Trophoblast cell (in vitro differentiated cells and primary cell): ENCODE results near the gene MBTPS1.

ENCODE experiments used
- DNase-seq, 2 donors: peaks; one replicate each; pipeline ENCODE4 v3.0.0-alpha.2; 2016
- H2AFZ ChIP-seq: 2 replicates; pipeline ENCODE4 v1.6.1; 2013; ENCODE audit warnings: low read length, moderate library complexity, mild to moderate bottlenecking; ENCODE audit not compliant: insufficient read depth, poor library complexity
- H2AK5ac ChIP-seq: 2 replicates; pipeline ENCODE4 v1.6.1; 2013; ENCODE audit warnings: mild to moderate bottlenecking, low read length
- H2BK120ac ChIP-seq: 2 replicates; pipeline ENCODE4 v1.6.1; 2013; ENCODE audit warnings: low read length, mild to moderate bottlenecking, moderate library complexity; ENCODE audit not compliant: insufficient read depth, poor library complexity
- H2BK12ac ChIP-seq: 2 replicates; pipeline ENCODE4 v1.6.1; 2013; ENCODE audit warnings: mild to moderate bottlenecking, low read length, moderate library complexity
- H2BK5ac ChIP-seq: 2 replicates; pipeline ENCODE4 v1.6.1; 2013; ENCODE audit warnings: low read length, low read depth, moderate library complexity, mild to moderate bottlenecking; ENCODE audit not compliant: poor library complexity
- H3K14ac ChIP-seq: 2 replicates; pipeline ENCODE4 v1.6.1; 2013; ENCODE audit warnings: mild to moderate bottlenecking, low read length
- H3K18ac ChIP-seq: 2 replicates; pipeline ENCODE4 v1.6.1; 2013; ENCODE audit warnings: mild to moderate bottlenecking, low read length
- H3K23ac ChIP-seq: 2 replicates; pipeline ENCODE4 v1.6.1; 2013; ENCODE audit warnings: low read length
- H3K27ac ChIP-seq: 2 replicates; pipeline ENCODE4 v1.5.1; 2013; ENCODE audit warnings: low read depth, mild to moderate bottlenecking, inconsistent platforms, low read length, moderate library complexity
- H3K27me3 ChIP-seq: 2 replicates; pipeline ENCODE4 v1.6.1; 2013; ENCODE audit warnings: inconsistent platforms, mild to moderate bottlenecking, low read length, moderate library complexity; ENCODE audit not compliant: insufficient read depth
- H3K36me3 ChIP-seq, 2 experiments: 1 replicate in 1 of 2; 2 replicates in 1 of 2; pipeline ENCODE4 v1.6.1; 2013; ENCODE audit warnings: low read length in 2 of 2, mild to moderate bottlenecking in 2 of 2, moderate library complexity in 1 of 2; ENCODE audit not compliant: insufficient read depth in 2 of 2, control insufficient read depth in 1 of 2
- H3K4ac ChIP-seq: 2 replicates; pipeline ENCODE4 v1.6.1; 2013; ENCODE audit warnings: low read depth, mild to moderate bottlenecking, low read length, moderate library complexity
- H3K4me1 ChIP-seq, 2 experiments: 1 replicate in 1 of 2; 2 replicates in 1 of 2; pipeline ENCODE4 v1.6.1; 2013; ENCODE audit warnings: low read length in 2 of 2, mild to moderate bottlenecking in 2 of 2, moderate library complexity in 1 of 2; ENCODE audit not compliant: insufficient read depth in 2 of 2, control insufficient read depth in 1 of 2
- H3K4me2 ChIP-seq: 2 replicates; pipeline ENCODE4 v1.6.1; 2013; ENCODE audit warnings: inconsistent platforms, mild to moderate bottlenecking, low read length, moderate library complexity
- H3K4me3 ChIP-seq: 2 replicates; pipeline ENCODE4 v1.5.1; 2013; ENCODE audit warnings: mild to moderate bottlenecking, low read depth, low read length, inconsistent platforms
- H3K79me1 ChIP-seq: one replicate; pipeline ENCODE4 v1.6.1; 2013; ENCODE audit warnings: low read length
- H3K79me2 ChIP-seq: 2 replicates; pipeline ENCODE4 v1.6.1; 2013; ENCODE audit warnings: low read length, mild to moderate bottlenecking; ENCODE audit not compliant: control insufficient read depth, insufficient read depth, poor library complexity
- H3K9ac ChIP-seq: 2 replicates; pipeline ENCODE4 v1.6.1; 2013; ENCODE audit warnings: mild to moderate bottlenecking, low read length
- H3K9me3 ChIP-seq: 2 replicates; pipeline ENCODE4 v1.6.1; 2013; ENCODE audit warnings: low read depth, mild to moderate bottlenecking, control low read depth, inconsistent platforms, low read length; ENCODE audit not compliant: insufficient read depth
- H4K12ac ChIP-seq: 2 replicates; pipeline ENCODE4 v1.6.1; 2013; ENCODE audit warnings: low read depth, mild to moderate bottlenecking, low read length, moderate library complexity
- H4K8ac ChIP-seq: 2 replicates; pipeline ENCODE4 v1.6.1; 2013; ENCODE audit warnings: low read depth, mild to moderate bottlenecking, low read length, moderate library complexity
- H4K91ac ChIP-seq: one replicate; pipeline ENCODE4 v1.6.1; 2013; ENCODE audit warnings: low read depth, mild to moderate bottlenecking, low read length, moderate library complexity
- WGBS: extraction: QIAGEN DNeasy Blood & Tissue Kit; methylation state at CpG from one replicate; pipeline ENCODE4 v1.1.7; 2013; ENCODE audit warnings: missing lambda C conversion rate; ENCODE audit not compliant: insufficient read length, insufficient coverage; ENCODE audit errors: extremely low coverage; 5-methylcytosine and 5-hydroxymethylcytosine counted together

The MBTPS1 gene

GRCh38 chr16:84026606-84027005, 90.1 kb downstream of the MBTPS1 start:
- H3K27ac ChIP-seq = no peak overlapping the region
- H2BK12ac ChIP-seq = no peak overlapping the region
- H3K9me3 ChIP-seq = peaks cover 7% of the 10 kb centered on the region
- no peak overlapping the region for H3K9ac ChIP-seq
- H3K4me3 ChIP-seq = no peak overlapping the region
- H3K4ac ChIP-seq = no peak overlapping the region
- H2AK5ac ChIP-seq = no peak overlapping the region
- no peaks in the 10 kb centered on the region for H3K27me3 ChIP-seq
- H3K4me1 ChIP-seq = peaks cover 0 to 3% of the 10 kb centered on the region in 2 experiments
- no peak overlapping the region for H2BK5ac ChIP-seq
- H3K23ac ChIP-seq = no peak overlapping the region
- no peak overlapping the region for H2BK120ac ChIP-seq
- no CpG with 5 or more reads among the region's 10 CpGs for WGBS
- no peak overlapping the region for H3K18ac ChIP-seq
- DNase-seq = no peak
- no peak overlapping the region for H4K8ac ChIP-seq
- H3K79me2 ChIP-seq = no peaks in the 10 kb centered on the region
- H4K12ac ChIP-seq = no peak overlapping the region
- no peaks in the 10 kb centered on the region for H3K36me3 ChIP-seq
- no peaks in the 10 kb centered on the region for H3K79me1 ChIP-seq
- no peak overlapping the region for H3K14ac ChIP-seq
- H3K4me2 ChIP-seq = no peak overlapping the region
- no peak overlapping the region for H4K91ac ChIP-seq
- H2AFZ ChIP-seq = no peak overlapping the region

- no CpG with 5 or more reads among the region's 9 CpGs for WGBS
- Histone ChIP-seq H3K27ac (no peak overlapping the region), H2AK5ac (no peak overlapping the region), H3K9me3 (peaks cover 15% of the 10 kb centered on the region), H2BK120ac (no peak overlapping the region), H2BK5ac (no peak overlapping the region), H3K4me2 (no peak overlapping the region), H4K12ac (no peak overlapping the region), H4K91ac (no peak overlapping the region), H3K23ac (no peak overlapping the region), H3K14ac (no peak overlapping the region), H3K18ac (no peak overlapping the region), H3K79me2 (no peaks in the 10 kb centered on the region), H2AFZ (no peak overlapping the region), H3K79me1 (no peaks in the 10 kb centered on the region), H3K4me3 (no peak overlapping the region), H3K27me3 (no peaks in the 10 kb centered on the region), H2BK12ac (no peak overlapping the region), H3K4me1 (peaks cover 0 to 3% of the 10 kb centered on the region in 2 experiments), H3K4ac (no peak overlapping the region), H3K36me3 (no peaks in the 10 kb centered on the region), H3K9ac (no peak overlapping the region), H4K8ac (no peak overlapping the region)
- no peak for DNase-seq
Observed at GRCh38 chr16:84024854-84025253, 91.9 kb downstream of the MBTPS1 start.

- Histone ChIP-seq H3K27me3 (no peaks in the 10 kb centered on the region), H4K91ac (no peak overlapping the region), H3K14ac (no peak overlapping the region), H3K18ac (no peak overlapping the region), H3K36me3 (no peaks in the 10 kb centered on the region), H2AFZ (no peak overlapping the region), H2BK5ac (no peak overlapping the region), H3K4ac (no peak overlapping the region), H4K12ac (no peak overlapping the region), H2BK120ac (no peak overlapping the region), H3K27ac (no peak overlapping the region), H3K4me1 (peaks cover 0 to 3% of the 10 kb centered on the region in 2 experiments), H3K79me2 (no peaks in the 10 kb centered on the region), H3K4me2 (no peak overlapping the region), H3K23ac (no peak overlapping the region), H3K4me3 (no peak overlapping the region), H4K8ac (no peak overlapping the region), H3K9me3 (peaks cover 18% of the 10 kb centered on the region), H3K79me1 (no peaks in the 10 kb centered on the region), H3K9ac (no peak overlapping the region), H2BK12ac (no peak overlapping the region), H2AK5ac (no peak overlapping the region)
- DNase-seq = no peak
- no CpG with 5 or more reads among the region's 11 CpGs for WGBS
Observed at GRCh38 chr16:84022644-84023043, 94.1 kb downstream of the MBTPS1 start.

DNA sequence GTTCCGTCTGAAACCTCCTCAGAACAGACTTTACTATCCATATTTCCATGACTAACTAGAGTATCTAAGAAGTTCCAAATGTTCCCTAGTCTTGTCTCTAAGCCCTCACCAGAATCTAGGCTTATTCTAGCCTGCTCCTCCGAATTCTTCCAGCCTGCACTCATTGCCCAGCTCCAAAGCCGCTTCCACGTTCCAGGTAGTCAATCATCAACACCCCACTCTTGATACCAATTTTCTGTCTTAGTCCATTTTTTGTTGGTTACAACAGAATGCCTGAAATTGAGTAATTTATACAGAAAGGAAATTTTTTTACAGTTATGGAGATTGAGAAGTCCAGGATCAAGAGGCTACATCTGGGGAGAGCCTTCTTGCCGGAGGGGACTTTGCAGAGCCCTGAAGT, 95.3 kb downstream of the MBTPS1 start:
- no peak overlapping the region for H3K18ac ChIP-seq
- H2BK120ac ChIP-seq = no peak overlapping the region
- no peak overlapping the region for H3K9ac ChIP-seq
- H2AK5ac ChIP-seq = no peak overlapping the region
- no peaks in the 10 kb centered on the region for H3K36me3 ChIP-seq
- no peaks in the 10 kb centered on the region for H3K27me3 ChIP-seq
- no peaks in the 10 kb centered on the region for H3K79me1 ChIP-seq
- peaks cover 18% of the 10 kb centered on the region for H3K9me3 ChIP-seq
- DNase-seq = no peak
- H3K14ac ChIP-seq = no peak overlapping the region
- H2BK12ac ChIP-seq = no peak overlapping the region
- no peak overlapping the region for H3K4ac ChIP-seq
- no peak overlapping the region for H4K91ac ChIP-seq
- no peak overlapping the region for H3K4me3 ChIP-seq
- H2AFZ ChIP-seq = no peak overlapping the region
- no peak overlapping the region for H2BK5ac ChIP-seq
- no peaks in the 10 kb centered on the region for H3K79me2 ChIP-seq
- peaks cover 0 to 2% of the 10 kb centered on the region in 2 experiments for H3K4me1 ChIP-seq
- no peak overlapping the region for H4K12ac ChIP-seq
- no peak overlapping the region for H3K23ac ChIP-seq
- no peak overlapping the region for H4K8ac ChIP-seq
- no CpG with 5 or more reads among the region's 5 CpGs for WGBS
- no peak overlapping the region for H3K27ac ChIP-seq
- no peak overlapping the region for H3K4me2 ChIP-seq
